Panc1 (cell line): Measurements from ENCODE around the gene HOXC4. TPM values are rescaled to one million over a fixed set of nuclear protein-coding genes. Genes with fewer than 3 reads are reported as not detected.
A peak's percentile ranks its signal among the peaks of the same experiment; 100 is the strongest.

Experiments used
- ATAC-seq: fragments of 200-7000 bp; cut with Tn5 transposase; 2 replicates; pipeline ENCODE4 v1.9.1; 2020; ENCODE audit warnings: mild to moderate bottlenecking, moderate library complexity
- BruUV-seq: library from RNA; stranded (reverse); fragments of 400-500 nt; replicated peaks from 2 replicates; lab custom pipeline; 2021; lab: Mats Ljungman, UMichigan
- CTCF ChIA-PET: fragments of 300-600 bp; sonication (Branson Sonifier 250); formaldehyde crosslinking; loops from one replicate; lab custom pipeline; 2022; ENCODE audit warnings: antibody characterized with exemption; lab: Charles Lee
- POLR2A ChIA-PET: fragments of 300-600 bp; sonication (Branson Sonifier 250); formaldehyde crosslinking; loops from one replicate; lab custom pipeline; 2022; ENCODE audit warnings: antibody characterized with exemption; lab: Charles Lee
- DNase-seq: peaks from one replicate; pipeline ENCODE4 v3.0.0-alpha.2; 2010; ENCODE audit warnings: low read depth, low spot score
- H3K27ac ChIP-seq: 2 replicates; pipeline ENCODE4 v1.5.1; 2011; ENCODE audit warnings: mild to moderate bottlenecking, low read length, inconsistent platforms
- H3K27me3 ChIP-seq: fragments of 200-500 bp; sonication (Bioruptor generic); 2 replicates; pipeline ENCODE4 v1.6.0; 2014; ENCODE audit warnings: low read length, inconsistent platforms; ENCODE audit not compliant: control insufficient read depth, insufficient read depth
- H3K36me3 ChIP-seq: fragments of 200-500 bp; sonication (Bioruptor generic); 2 replicates; pipeline ENCODE4 v1.5.1; 2014; ENCODE audit warnings: inconsistent platforms, mild to moderate bottlenecking, low read length, moderate library complexity; ENCODE audit not compliant: control insufficient read depth, insufficient read depth
- H3K4me1 ChIP-seq: 2 replicates; pipeline ENCODE4 v1.5.1; 2011; ENCODE audit warnings: inconsistent platforms, mild to moderate bottlenecking, low read length, moderate library complexity; ENCODE audit not compliant: control insufficient read depth, insufficient read depth
- H3K4me3 ChIP-seq, 2 experiments: 2 replicates each; pipeline ENCODE4 v1.5.1; 2011 to 2012; ENCODE audit warnings: low read depth in 2 of 2, low read length in 2 of 2, mild to moderate bottlenecking in 2 of 2, inconsistent platforms in 1 of 2, moderate library complexity in 1 of 2
- H3K9me3 ChIP-seq: fragments of 200-500 bp; sonication (Bioruptor generic); 2 replicates; pipeline ENCODE4 v1.5.1; 2014; ENCODE audit warnings: low read depth, mild to moderate bottlenecking, inconsistent platforms, low read length, moderate library complexity; ENCODE audit not compliant: control insufficient read depth, insufficient read depth
- CTCF ChIP-seq: fragments of 450-650 bp; IDR thresholded peaks from 2 replicates; pipeline ENCODE4 v1.5.1; 2017; ENCODE audit warnings: mild to moderate bottlenecking
- POLR2AphosphoS5 ChIP-seq: IDR thresholded peaks from 2 replicates; pipeline ENCODE4 v1.6.1; 2012; ENCODE audit warnings: mild to moderate bottlenecking, low read depth, low read length, moderate library complexity
- REST ChIP-seq, 2 experiments: IDR thresholded peaks; 2 replicates each; pipeline ENCODE4 v1.6.1; 2011 to 2012; ENCODE audit warnings: low read depth in 2 of 2, control low read depth in 1 of 2, low read length in 1 of 2, mild to moderate bottlenecking in 1 of 2, moderate library complexity in 1 of 2; ENCODE audit not compliant: insufficient read depth in 1 of 2
- SIN3A ChIP-seq: IDR thresholded peaks from 2 replicates; pipeline ENCODE4 v1.6.1; 2012; ENCODE audit warnings: low read depth, mild to moderate bottlenecking, low read length, moderate library complexity, borderline replicate concordance; ENCODE audit not compliant: insufficient read depth
- TCF7L2 ChIP-seq: IDR thresholded peaks from 2 replicates; pipeline ENCODE4 v1.6.1; 2011; ENCODE audit warnings: mild to moderate bottlenecking, low read depth, low read length, inconsistent platforms
- in situ Hi-C: cut with HindIII; loops from 2 replicates; pipeline ENCODE4 v1.10.0; 2016; ENCODE audit warnings: low sequenced_read_pairs, low pct_unique_long_range_greater_than_20kb
- intact Hi-C: fragments of 100-400 bp; cut with micrococcal nuclease; formaldehyde crosslinking; loops from one replicate; pipeline ENCODE4 v1.10.0; 2022; ENCODE audit not compliant: unreplicated experiment
- total RNA-seq: library from RNA; stranded (reverse); gene quantifications from one replicate; pipeline ENCODE4 v1.2.1, GENCODE V29; 2021; ENCODE audit not compliant: unreplicated experiment

HOXC4 gene
- total RNA-seq, 1 experiment from 2014 or later, result 22.7 TPM

- ChIA-PET CTCF (interaction anchor here (0.5 to 1.8 kb wide), 17 partner anchors 9 to 670 kb away, joined by 3 to 17 read pairs (median 5); partner anchors contain the start of genes HOXC10 and HOXC8), POLR2A (interaction anchor here (0.7 kb wide), 1 partner anchor 10 kb away, joined by 3 read pairs; no protein-coding TSS in a partner anchor)
- TF ChIP-seq SIN3A (no peak), POLR2AphosphoS5 (0 out of 2 replicates have a peak, but pooled peaks have one; percentile 8)
- intact Hi-C loops, result loop anchor here (2.0 kb wide), 1 partner anchor 169 kb away; no protein-coding TSS in a partner anchor
- ATAC-seq (no peak), DNase-seq (no peak)
- no peak overlapping the region for H3K4me3 ChIP-seq
- H3K27ac ChIP-seq, result peak overlapping the region; percentile 78
- peaks cover 95% of the 10 kb centered on the region for H3K4me1 ChIP-seq
- H3K27me3 ChIP-seq, result no peaks in the 10 kb centered on the region
- peaks cover 4% of the 10 kb centered on the region; the same call in 1 of the 2 replicates for H3K36me3 ChIP-seq
- BruUV-seq, result no TSS peak
- in situ Hi-C loops, result no loop called here
- no peaks in the 10 kb centered on the region for H3K9me3 ChIP-seq
Measured at GRCh38 chr12:54032086-54032619, 21.5 kb upstream of the HOXC4 start.

GRCh38 chr12:54032627-54033100, 21.0 kb upstream of the HOXC4 start, which contains the start of gene HOXC5:
Gene HOXC5, plus strand, starts transcription at chr12:54033050. Its CDS starts 73 bp downstream, at chr12:54033123.
- Histone ChIP-seq H3K27ac (peak within 1 kb of the TSS; percentile 78), H3K4me1 (peaks cover 95% of the 10 kb centered on the region), H3K9me3 (no peaks in the 10 kb centered on the region), H3K27me3 (no peaks in the 10 kb centered on the region), H3K36me3 (peaks cover 4% of the 10 kb centered on the region; the same call in 1 of the 2 replicates), H3K4me3 (peak within 1 kb of the TSS in 1 of 2 experiments; percentile 12; a peak in 1 of 4 replicates)
- ATAC-seq, result peak; percentile 36; the same call in 1 of the 2 replicates
- intact Hi-C loops, result loop anchor here (2.0 kb wide), 1 partner anchor 168 kb away; no protein-coding TSS in a partner anchor
- peak; percentile 67 for DNase-seq
- no TSS peak for BruUV-seq
- TF ChIP-seq POLR2AphosphoS5 (peak; percentile 42; the same call in 1 of the 2 replicates), SIN3A (no peak), CTCF (peak; percentile 98), TCF7L2 (no peak), REST (IDR thresholded peaks at IDR 0.05; ENCODE audit: insufficient read depth in 1 of 2, low read depth in 2 of 2, low read length in 1 of 2) (no peak)
- ChIA-PET CTCF (interaction anchor here (0.6 to 1.8 kb wide), 17 partner anchors 8 to 669 kb away, joined by 3 to 17 read pairs (median 5); partner anchors contain the start of genes HOXC10 and HOXC8), POLR2A (interaction anchor here (0.7 kb wide), 1 partner anchor 10 kb away, joined by 3 read pairs; no protein-coding TSS in a partner anchor)
- in situ Hi-C loops, result no loop called here
